Endodermal cell (in vitro differentiated cells): Measurements from ENCODE around the gene MFSD12. TPM values are rescaled to one million over a fixed set of nuclear protein-coding genes. Genes with fewer than 3 reads are reported as not detected.

Source experiments
- DNase-seq: peaks from one replicate; pipeline ENCODE4 v3.0.0-alpha.2; 2017
- H3K27ac ChIP-seq: 2 replicates; pipeline ENCODE4 v1.5.1; 2013; ENCODE audit warnings: mild to moderate bottlenecking, low read depth, low read length, moderate library complexity
- H3K27me3 ChIP-seq: 2 replicates; pipeline ENCODE4 v1.6.1; 2013; ENCODE audit warnings: mild to moderate bottlenecking, low read length, moderate library complexity; ENCODE audit not compliant: insufficient read depth, control insufficient read depth, poor library complexity, severe bottlenecking
- H3K36me3 ChIP-seq: 2 replicates; pipeline ENCODE4 v1.7.0; 2013; ENCODE audit warnings: mild to moderate bottlenecking, low read length, moderate library complexity; ENCODE audit not compliant: control insufficient read depth, insufficient read depth
- H3K4me1 ChIP-seq: one replicate; pipeline ENCODE4 v1.7.0; 2013; ENCODE audit warnings: low read length; ENCODE audit not compliant: control insufficient read depth, insufficient read depth
- H3K4me3 ChIP-seq: 2 replicates; pipeline ENCODE4 v1.5.1; 2013; ENCODE audit warnings: mild to moderate bottlenecking, low read length, moderate library complexity
- H3K9ac ChIP-seq: 2 replicates; pipeline ENCODE4 v1.6.1; 2013; ENCODE audit warnings: mild to moderate bottlenecking, low read length, moderate library complexity; ENCODE audit not compliant: poor library complexity, severe bottlenecking; ENCODE audit errors: extremely low read depth
- H3K9me3 ChIP-seq: 2 replicates; pipeline ENCODE4 v1.6.1; 2013; ENCODE audit warnings: mild to moderate bottlenecking, low read length, moderate library complexity; ENCODE audit not compliant: control insufficient read depth
- H3K27ac Mint-ChIP-seq: 2 replicates; pipeline ENCODE4 v1.8.0; 2020; ENCODE audit warnings: mixed read lengths
- H3K27me3 Mint-ChIP-seq: 2 replicates; pipeline ENCODE4 v1.8.0; 2021; ENCODE audit warnings: mild to moderate bottlenecking, mixed read lengths; ENCODE audit not compliant: insufficient read depth
- H3K36me3 Mint-ChIP-seq: 2 replicates; pipeline ENCODE4 v1.8.0; 2020; ENCODE audit warnings: low read depth, mixed read lengths
- H3K4me1 Mint-ChIP-seq: 2 replicates; pipeline ENCODE4 v1.8.0; 2020; ENCODE audit warnings: mixed read lengths
- H3K4me3 Mint-ChIP-seq: 2 replicates; pipeline ENCODE4 v1.8.0; 2020; ENCODE audit warnings: mild to moderate bottlenecking, moderate library complexity, mixed read lengths
- H3K9me3 Mint-ChIP-seq: 2 replicates; pipeline ENCODE4 v1.8.0; 2020; ENCODE audit warnings: mild to moderate bottlenecking, mixed read lengths
- WGBS, 2 experiments: methylation state at CpG; one replicate each; pipeline versions ENCODE4 v1.1.5 to v1.1.7; 2013; ENCODE audit warnings: missing lambda C conversion rate in 2 of 2, mixed read lengths in 1 of 2; ENCODE audit not compliant: insufficient coverage in 1 of 2, insufficient read length in 1 of 2; 5-methylcytosine and 5-hydroxymethylcytosine counted together
- total RNA-seq, 2 donors: library from RNA; stranded (reverse); fragmentation: NEBNext Ultra II Directional in 1 of 2; extraction: Animal tissue kit (Norgen Biotek cat#: 25700) in 1 of 2; gene quantifications; 2 replicates in 1 of 2; 3 replicates in 1 of 2; pipeline ENCODE4 v1.2.1, GENCODE V29; 2021
- TF ChIP-seq, protein P1 (sequence below): fragments of 200-600 bp; sonication (generic); conservative IDR thresholded peaks from 2 replicates; pipeline ENCODE4 v1.5.0; 2021; ENCODE audit warnings: antibody characterized with exemption, mild to moderate bottlenecking

The MFSD12 gene
- total RNA-seq, 2 donors from 2014 or later: 48.2 to 62.4 TPM

DNA sequence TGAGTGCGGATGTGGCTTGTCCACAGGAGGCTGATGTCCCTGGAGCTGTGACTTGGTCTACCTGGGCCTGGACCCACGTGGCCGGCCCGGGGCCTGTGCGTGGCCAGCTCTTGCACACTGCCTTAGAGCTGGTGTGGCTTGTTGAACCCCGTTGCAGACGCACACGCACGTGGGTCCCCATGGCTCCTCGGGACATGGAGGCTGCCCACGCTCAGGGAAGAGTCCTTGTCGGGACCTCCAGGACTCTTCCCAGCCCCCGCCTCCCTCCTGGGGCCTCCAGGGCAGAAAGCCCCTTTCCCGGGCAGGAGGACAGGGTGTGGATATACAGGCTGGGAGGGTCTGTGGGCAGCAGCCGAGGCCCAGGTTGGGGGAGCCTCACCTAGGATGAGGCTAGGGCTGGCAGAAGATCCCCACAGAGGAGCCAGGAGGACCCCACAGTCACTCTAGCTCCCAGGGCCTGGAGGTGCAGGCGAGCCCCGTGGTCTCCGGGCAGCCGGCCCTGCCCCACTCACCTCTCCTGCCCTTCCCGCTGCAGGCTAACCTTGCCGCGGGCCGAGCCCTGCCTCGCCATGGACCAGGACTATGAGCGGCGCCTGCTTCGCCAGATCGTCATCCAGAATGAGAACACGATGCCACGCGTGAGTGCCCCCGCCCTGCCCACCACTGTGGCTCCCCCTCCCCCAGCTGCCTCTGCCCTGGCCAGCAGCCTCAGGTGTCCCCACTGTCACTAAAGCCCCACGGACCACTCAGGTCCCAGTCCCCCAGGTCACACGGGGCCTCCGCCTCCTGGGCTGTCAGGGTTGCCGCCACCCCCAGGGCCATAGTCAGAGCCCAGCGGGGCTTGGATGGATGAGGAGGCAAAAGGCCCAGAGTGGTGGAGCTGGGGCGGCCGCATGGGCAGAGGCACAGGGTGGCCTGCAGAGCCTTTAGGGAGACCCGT, 34.7 kb downstream of the MFSD12 start:
- TF ChIP-seq, protein P1, sequence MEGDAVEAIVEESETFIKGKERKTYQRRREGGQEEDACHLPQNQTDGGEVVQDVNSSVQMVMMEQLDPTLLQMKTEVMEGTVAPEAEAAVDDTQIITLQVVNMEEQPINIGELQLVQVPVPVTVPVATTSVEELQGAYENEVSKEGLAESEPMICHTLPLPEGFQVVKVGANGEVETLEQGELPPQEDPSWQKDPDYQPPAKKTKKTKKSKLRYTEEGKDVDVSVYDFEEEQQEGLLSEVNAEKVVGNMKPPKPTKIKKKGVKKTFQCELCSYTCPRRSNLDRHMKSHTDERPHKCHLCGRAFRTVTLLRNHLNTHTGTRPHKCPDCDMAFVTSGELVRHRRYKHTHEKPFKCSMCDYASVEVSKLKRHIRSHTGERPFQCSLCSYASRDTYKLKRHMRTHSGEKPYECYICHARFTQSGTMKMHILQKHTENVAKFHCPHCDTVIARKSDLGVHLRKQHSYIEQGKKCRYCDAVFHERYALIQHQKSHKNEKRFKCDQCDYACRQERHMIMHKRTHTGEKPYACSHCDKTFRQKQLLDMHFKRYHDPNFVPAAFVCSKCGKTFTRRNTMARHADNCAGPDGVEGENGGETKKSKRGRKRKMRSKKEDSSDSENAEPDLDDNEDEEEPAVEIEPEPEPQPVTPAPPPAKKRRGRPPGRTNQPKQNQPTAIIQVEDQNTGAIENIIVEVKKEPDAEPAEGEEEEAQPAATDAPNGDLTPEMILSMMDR: no peak
- Histone ChIP-seq H3K36me3 (peaks cover 28% of the 10 kb centered on the region), H3K27ac (no peak overlapping the region), H3K27me3 (no peaks in the 10 kb centered on the region), H3K4me1 (no peaks in the 10 kb centered on the region), H3K9ac (no peak overlapping the region), H3K4me3 (no peak overlapping the region), H3K9me3 (no peaks in the 10 kb centered on the region)
- Mint-ChIP-seq H3K27ac (no peak overlapping the region), H3K36me3 (peaks cover 31% of the 10 kb centered on the region), H3K4me3 (no peak overlapping the region), H3K27me3 (no peaks in the 10 kb centered on the region), H3K9me3 (no peaks in the 10 kb centered on the region), H3K4me1 (peaks cover 5% of the 10 kb centered on the region)
- WGBS, 2 experiments: 94 to 96% methylated on average over 25 to 40 of the region's 40 CpGs
- no peak for DNase-seq

DNA sequence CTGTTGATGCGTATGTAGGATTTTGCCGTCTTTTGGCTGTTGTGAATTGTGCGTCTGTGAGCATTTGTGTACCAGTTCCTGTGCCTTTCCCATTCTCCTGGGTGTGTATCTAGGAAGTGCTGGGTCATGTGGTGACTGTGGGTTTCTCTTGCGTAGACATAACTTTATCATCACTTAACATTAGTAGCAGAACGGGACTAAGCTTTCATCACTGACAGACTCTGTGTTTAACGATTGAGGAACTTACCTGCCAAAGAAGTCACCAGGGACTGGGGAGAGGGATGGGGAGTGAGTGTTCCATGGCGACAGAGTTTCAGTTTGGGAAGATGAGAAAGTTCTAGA, 36.3 kb downstream of the MFSD12 start:
- Histone ChIP-seq H3K27ac (no peak overlapping the region), H3K36me3 (peaks cover 19% of the 10 kb centered on the region), H3K27me3 (no peaks in the 10 kb centered on the region), H3K9ac (no peak overlapping the region), H3K4me3 (no peak overlapping the region), H3K4me1 (no peaks in the 10 kb centered on the region), H3K9me3 (no peaks in the 10 kb centered on the region)
- Mint-ChIP-seq H3K4me3 (no peak overlapping the region), H3K27me3 (no peaks in the 10 kb centered on the region), H3K27ac (no peak overlapping the region), H3K9me3 (no peaks in the 10 kb centered on the region), H3K36me3 (peaks cover 25% of the 10 kb centered on the region), H3K4me1 (peaks cover 5% of the 10 kb centered on the region)
- 94 to 98% methylated on average over 6 to 7 of the region's 7 CpGs for WGBS, 2 experiments
- TF ChIP-seq, protein P1: no peak
- DNase-seq: no peak

DNA sequence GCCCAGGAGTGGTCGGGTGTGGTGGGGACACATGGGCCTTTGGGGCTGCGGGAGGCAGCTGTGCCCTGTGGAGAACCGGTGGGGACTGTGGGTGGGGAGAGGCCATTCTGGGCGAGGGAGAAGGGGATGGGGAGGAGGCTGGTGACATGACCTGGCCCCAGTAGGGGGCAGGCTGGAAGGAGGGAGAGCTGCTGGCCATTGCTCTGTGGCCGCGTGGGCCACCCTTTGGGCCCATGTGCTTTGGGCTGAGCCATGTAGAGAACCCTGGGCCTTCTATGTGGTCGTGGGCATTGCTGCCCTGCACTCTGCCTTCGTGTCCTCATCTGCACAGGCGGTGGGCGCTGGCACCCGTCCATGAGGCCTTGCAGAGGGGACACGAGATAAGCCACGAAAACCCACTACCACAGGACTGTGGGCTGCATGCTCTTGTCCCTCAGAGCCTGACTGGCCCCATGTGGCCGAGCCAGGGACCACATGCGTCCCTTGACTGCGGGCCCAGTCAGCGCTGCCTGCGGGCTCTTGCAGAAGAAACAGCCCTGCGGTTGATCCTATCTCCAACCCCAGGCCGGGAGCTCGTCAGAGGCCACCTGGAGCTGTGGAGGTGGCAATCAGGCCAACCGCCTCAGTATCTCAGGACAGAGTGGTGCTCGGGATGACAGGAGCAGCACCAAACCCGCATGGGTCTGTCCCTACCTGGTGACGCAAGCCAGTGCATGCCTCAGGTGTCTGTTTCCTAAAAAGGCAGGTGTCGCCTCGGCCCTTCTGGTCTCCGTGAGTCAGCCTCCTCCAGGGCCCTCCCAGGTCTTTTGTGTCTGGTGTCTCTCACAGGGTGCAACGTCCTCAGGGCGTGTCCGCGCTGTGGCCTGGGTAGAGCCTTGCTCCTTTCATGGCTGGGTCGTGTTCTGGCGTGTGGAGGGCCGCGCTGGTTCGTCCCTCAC, 37.0 kb downstream of the MFSD12 start:
- no peaks in the 10 kb centered on the region for H3K9me3 Mint-ChIP-seq
- DNase-seq: peak; percentile 73
- Histone ChIP-seq H3K36me3 (peaks cover 23% of the 10 kb centered on the region), H3K27me3 (no peaks in the 10 kb centered on the region), H3K4me3 (no peak overlapping the region), H3K9ac (no peak overlapping the region), H3K9me3 (no peaks in the 10 kb centered on the region), H3K27ac (no peak overlapping the region), H3K4me1 (no peaks in the 10 kb centered on the region)
- 95 to 97% methylated on average over 34 to 37 of the region's 37 CpGs for WGBS, 2 experiments
- TF ChIP-seq, protein P1: peak; percentile 41
- H3K27me3 Mint-ChIP-seq: no peaks in the 10 kb centered on the region
- H3K36me3 Mint-ChIP-seq: peaks cover 25% of the 10 kb centered on the region
- H3K27ac Mint-ChIP-seq: no peak overlapping the region
- H3K4me1 Mint-ChIP-seq: peaks cover 5% of the 10 kb centered on the region
- no peak overlapping the region for H3K4me3 Mint-ChIP-seq
